ENCODE data around the gene DNHD1. TPM values are rescaled to one million over a fixed set of nuclear protein-coding genes. Genes with fewer than 3 reads are reported as not detected.
A peak's percentile ranks its signal among the peaks of the same experiment; 100 is the strongest.

Gene DNHD1
- total and polyA plus RNA-seq, 2 experiments from 2014 or later: 3.6 to 9.6 TPM

DNA sequence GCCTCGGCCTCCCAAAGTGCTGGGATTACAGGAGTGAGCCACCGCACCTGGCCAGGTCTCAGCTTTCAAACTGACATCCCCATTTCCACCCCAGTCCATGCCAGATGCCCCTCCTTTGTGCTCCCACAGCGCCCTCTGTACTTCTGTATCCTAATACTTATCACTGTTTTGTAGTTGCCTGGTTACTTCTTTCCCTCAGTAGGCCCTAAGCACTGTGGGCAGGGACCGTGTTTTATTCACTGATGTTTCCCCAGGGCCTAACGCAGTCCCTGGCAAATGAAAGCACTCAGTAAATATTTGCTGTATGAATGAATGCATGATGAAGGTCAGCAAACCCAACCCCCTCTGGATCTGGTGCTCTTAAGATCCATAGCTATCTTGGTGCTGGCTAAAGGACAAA, 21.1 kb upstream of the DNHD1 start:
- peak; percentile 83 for DNase-seq (ENCODE audit: low spot score)
- H3K79me2 ChIP-seq (replicated peaks; ENCODE audit: insufficient read depth): peaks cover 17% of the 10 kb centered on the region
- TF ChIP-seq, protein P1, sequence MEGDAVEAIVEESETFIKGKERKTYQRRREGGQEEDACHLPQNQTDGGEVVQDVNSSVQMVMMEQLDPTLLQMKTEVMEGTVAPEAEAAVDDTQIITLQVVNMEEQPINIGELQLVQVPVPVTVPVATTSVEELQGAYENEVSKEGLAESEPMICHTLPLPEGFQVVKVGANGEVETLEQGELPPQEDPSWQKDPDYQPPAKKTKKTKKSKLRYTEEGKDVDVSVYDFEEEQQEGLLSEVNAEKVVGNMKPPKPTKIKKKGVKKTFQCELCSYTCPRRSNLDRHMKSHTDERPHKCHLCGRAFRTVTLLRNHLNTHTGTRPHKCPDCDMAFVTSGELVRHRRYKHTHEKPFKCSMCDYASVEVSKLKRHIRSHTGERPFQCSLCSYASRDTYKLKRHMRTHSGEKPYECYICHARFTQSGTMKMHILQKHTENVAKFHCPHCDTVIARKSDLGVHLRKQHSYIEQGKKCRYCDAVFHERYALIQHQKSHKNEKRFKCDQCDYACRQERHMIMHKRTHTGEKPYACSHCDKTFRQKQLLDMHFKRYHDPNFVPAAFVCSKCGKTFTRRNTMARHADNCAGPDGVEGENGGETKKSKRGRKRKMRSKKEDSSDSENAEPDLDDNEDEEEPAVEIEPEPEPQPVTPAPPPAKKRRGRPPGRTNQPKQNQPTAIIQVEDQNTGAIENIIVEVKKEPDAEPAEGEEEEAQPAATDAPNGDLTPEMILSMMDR (conservative IDR thresholded peaks at IDR 0.05; ENCODE audit: low read depth in 2 of 2): peak; percentile 38 to 64; a peak in 3 of 4 replicates
- no peak for TF ChIP-seq CREB1 (CRISPR knock-in tag; IDR thresholded peaks at IDR 0.05; ENCODE audit: low read depth)
- TF ChIP-seq ZNF331 (CRISPR knock-in tag; IDR thresholded peaks at IDR 0.05; ENCODE audit: low read depth): no peak
- TF ChIP-seq ZNF462 (CRISPR knock-in tag; IDR thresholded peaks at IDR 0.05): no peak
- no peak for TF ChIP-seq EZH2phosphoT487 (IDR thresholded peaks at IDR 0.05; ENCODE audit: unreplicated experiment)
- no peak for TF ChIP-seq NANOG (IDR thresholded peaks at IDR 0.05; ENCODE audit: borderline replicate concordance)
- no peak for TF ChIP-seq REST (IDR thresholded peaks at IDR 0.05; ENCODE audit: unreplicated experiment)
- 0 out of 2 replicates have a peak, but pooled peaks cover 15% of the 10 kb centered on the region for H3F3A ChIP-seq (replicated peaks; ENCODE audit: low read depth)
- no peak overlapping the region for H2AFZ ChIP-seq
- peak overlapping the region; percentile 75; the same call in 1 of the 2 replicates for H3K27ac ChIP-seq (ENCODE audit: low read depth)
- peaks cover 40% of the 10 kb centered on the region for H3K4me1 Mint-ChIP-seq
- H3K27me3 Mint-ChIP-seq (ENCODE audit: insufficient read depth, low read depth, poor library complexity): peaks cover 18% of the 10 kb centered on the region
- H3K9me3 Mint-ChIP-seq: no peaks in the 10 kb centered on the region; the same call in 2 of the 3 replicates
- H3K4me3 Mint-ChIP-seq: no peak overlapping the region; the same call in 2 of the 3 replicates
- H3K4me1 ChIP-seq (ENCODE audit: insufficient read depth): peaks cover 22% of the 10 kb centered on the region
- H3K27ac Mint-ChIP-seq: peak overlapping the region; percentile 40; the same call in 1 of the 2 replicates
- peaks cover 36% of the 10 kb centered on the region for H3K36me3 Mint-ChIP-seq (ENCODE audit: low read depth)
- no peaks in the 10 kb centered on the region for H3K27me3 ChIP-seq (ENCODE audit: insufficient read depth)
- peak; percentile 11 for ATAC-seq
- H3K9me2 ChIP-seq (ENCODE audit: insufficient read depth): no peaks in the 10 kb centered on the region
- peaks cover 4% of the 10 kb centered on the region; the same call in 1 of the 2 replicates for H3K36me3 ChIP-seq (ENCODE audit: insufficient read depth)
- peaks cover 4% of the 10 kb centered on the region for H4K20me1 ChIP-seq (replicated peaks; ENCODE audit: insufficient read depth)
- no peak overlapping the region for H3K4me3 ChIP-seq
- no peak overlapping the region for H3K4me2 ChIP-seq
